H1 (cell line): ENCODE measurements around the gene ARHGAP21.

Experiments used
- CTCF ChIP-seq, 3 experiments: IDR thresholded peaks; 1 replicate in 2 of 3; 2 replicates in 1 of 3; pipeline versions ENCODE4 v1.5.1 to v1.6.1; 2011; ENCODE audit warnings: low read length in 3 of 3, mild to moderate bottlenecking in 3 of 3, inconsistent platforms in 2 of 3, low read depth in 1 of 3, moderate library complexity in 1 of 3; ENCODE audit not compliant: insufficient read depth in 1 of 3; ENCODE audit errors: control extremely low read depth in 1 of 3
- E2F6 ChIP-seq: IDR thresholded peaks from 2 replicates; pipeline ENCODE4 v1.6.1; 2012; ENCODE audit warnings: inconsistent platforms
- EZH2 ChIP-seq: fragments of 200-600 bp; sonication (generic); IDR thresholded peaks from 2 replicates; pipeline ENCODE4 v1.7.1; 2012; ENCODE audit warnings: low read depth, mild to moderate bottlenecking, moderate library complexity, low read length, inconsistent platforms; ENCODE audit not compliant: severe bottlenecking
- HDAC2 ChIP-seq, 2 experiments: fragments of 300-600 bp in 1 of 2; sonication (generic) in 1 of 2; IDR thresholded peaks; 2 replicates each; pipeline ENCODE4 v1.6.1; 2011 to 2012; ENCODE audit warnings: low read depth in 2 of 2, low read length in 2 of 2, mild to moderate bottlenecking in 2 of 2, moderate library complexity in 2 of 2, borderline replicate concordance in 1 of 2, inconsistent platforms in 1 of 2
- MAX ChIP-seq: IDR thresholded peaks from 2 replicates; pipeline ENCODE4 v1.6.1; 2012; ENCODE audit warnings: inconsistent platforms
- POLR2AphosphoS5 ChIP-seq: IDR thresholded peaks from 2 replicates; pipeline ENCODE4 v1.6.1; 2011; ENCODE audit warnings: low read depth, low read length
- RFX5 ChIP-seq: IDR thresholded peaks from 2 replicates; pipeline ENCODE4 v1.6.1; 2011; ENCODE audit warnings: low read depth, low read length, improper control_type of control experiment, borderline replicate concordance
- TAF1 ChIP-seq: IDR thresholded peaks from 2 replicates; pipeline ENCODE4 v1.6.1; 2011; ENCODE audit warnings: mild to moderate bottlenecking, low read depth, low read length

GRCh38 chr10:24670964-24671670 is 52.6 kb downstream of the ARHGAP21 start:
- no peak for TF ChIP-seq TAF1
- no peak for TF ChIP-seq EZH2
- TF ChIP-seq CTCF (IDR thresholded peaks at IDR 0.05; ENCODE audit: control extremely low read depth in 1 of 3, insufficient read depth in 1 of 3, low read depth in 1 of 3, low read length in 3 of 3), result no peak
- no peak for TF ChIP-seq RFX5
- no peak for TF ChIP-seq E2F6
- TF ChIP-seq MAX, result no peak
- no peak for TF ChIP-seq POLR2AphosphoS5
- TF ChIP-seq HDAC2 (IDR thresholded peaks at IDR 0.05; ENCODE audit: borderline replicate concordance in 1 of 2, low read depth in 2 of 2, low read length in 2 of 2), result no peak
